ENCODE measurements around the gene ANKRD11.
"Not testable (repeated sequence)": the region's sequence is repeated elsewhere in the genome, so short reads cannot be mapped to it uniquely, and the experiment has no call there.

ANKRD11 gene

DNA sequence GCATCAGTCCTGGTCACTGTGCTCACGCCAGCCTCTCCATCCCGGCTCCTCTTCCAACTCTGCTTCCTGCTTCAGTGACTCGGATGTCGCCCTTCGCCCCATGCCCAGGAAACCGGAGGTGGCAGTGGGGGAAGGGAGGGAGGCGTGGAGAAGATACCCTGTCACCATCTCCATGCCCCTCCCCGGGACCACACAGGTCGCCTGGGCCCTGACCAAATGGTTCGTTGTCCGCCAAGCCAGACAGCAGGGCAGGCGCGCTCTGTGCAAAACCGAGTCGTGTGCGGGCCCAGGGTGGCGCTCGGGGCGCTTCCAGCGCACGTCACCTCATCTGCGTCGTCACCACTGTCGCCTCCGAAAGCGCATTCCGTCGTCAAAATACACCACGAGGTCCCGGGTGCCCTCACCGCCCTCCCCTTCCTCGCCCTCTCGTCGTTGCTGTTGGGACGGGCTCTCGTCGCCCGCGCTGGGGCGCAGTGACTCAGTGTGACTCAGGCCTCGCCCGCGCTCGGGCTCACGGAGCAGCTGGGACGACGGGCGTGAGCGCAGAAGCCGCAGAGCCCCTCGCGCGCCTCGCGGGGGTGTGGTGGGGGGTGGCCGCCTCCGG is 233.6 kb downstream of the ANKRD11 start:
- DNase-seq = peak; percentile 49

DNA sequence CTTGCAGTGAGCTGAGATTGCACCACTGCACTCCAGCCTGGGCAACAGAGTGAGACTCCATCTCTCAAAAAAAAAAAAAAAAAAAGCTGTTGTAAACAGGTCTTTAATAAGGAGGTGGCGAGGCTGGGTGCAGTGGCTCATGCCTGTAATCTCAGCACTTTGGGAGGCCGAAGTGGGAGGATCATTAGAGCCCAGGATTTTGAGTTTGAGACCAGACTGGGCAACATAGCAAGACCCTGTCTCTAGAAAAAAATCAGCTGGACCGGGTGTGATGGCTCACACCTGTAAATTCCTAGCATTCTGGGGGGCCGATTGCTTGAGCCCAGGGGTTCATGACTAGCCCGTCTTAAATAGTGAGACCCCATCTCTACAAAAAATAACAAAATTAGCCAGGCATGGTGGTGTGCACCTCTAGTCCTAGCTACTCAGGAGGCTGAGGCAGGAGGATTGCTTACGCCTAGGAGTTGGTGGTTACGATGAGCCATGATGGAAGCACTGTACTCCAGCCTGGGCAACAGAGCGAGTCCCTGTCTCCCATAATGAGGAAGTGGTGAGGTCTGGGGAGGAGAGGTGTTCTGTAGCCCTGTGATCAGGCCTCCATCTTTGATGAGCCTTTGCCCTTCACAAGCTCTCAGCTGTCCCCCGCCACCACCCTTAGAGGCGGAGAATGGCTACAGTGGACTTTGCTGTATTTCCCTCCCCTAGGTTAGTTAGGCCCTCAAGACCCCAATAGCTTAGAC is 236.6 kb downstream of the ANKRD11 start:
- no peak for DNase-seq

DNA sequence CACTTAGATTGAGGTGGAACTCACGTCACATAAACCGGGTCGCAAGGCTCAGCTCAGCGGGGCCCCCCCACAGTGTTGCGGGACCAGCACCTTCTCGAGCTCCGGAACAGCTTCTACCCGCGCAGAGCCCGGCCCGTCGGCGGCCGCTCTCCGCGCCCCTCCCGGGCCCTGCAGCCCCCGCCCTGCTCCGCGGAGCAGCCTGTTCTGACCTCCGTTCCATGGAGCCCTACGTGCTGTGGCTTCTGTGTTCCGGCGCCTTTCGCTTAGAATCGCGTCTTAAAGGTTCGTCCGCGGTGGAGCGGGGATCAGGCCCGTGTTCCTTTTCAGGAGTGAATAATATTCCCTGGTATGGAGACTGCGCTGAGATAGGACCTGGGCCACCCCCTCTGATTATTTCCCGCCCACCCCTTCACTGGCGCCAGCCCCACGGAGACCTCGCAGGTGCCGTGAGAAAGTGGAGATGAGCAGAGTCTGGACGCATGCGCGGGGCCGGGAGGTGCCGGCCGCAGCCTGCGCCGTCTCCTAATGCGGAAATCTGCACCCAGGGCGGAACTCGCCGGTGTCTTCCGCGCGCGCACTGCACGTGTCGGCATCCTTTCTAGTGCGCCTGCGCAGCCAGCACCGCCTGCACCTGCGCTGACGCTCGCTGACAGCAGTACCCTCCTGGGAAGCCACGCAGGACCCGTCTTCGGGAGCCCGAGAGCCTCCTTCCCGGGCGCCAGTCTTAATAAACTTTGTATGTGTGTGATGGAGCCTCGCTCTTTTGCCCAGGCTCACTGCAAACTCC is 242.0 kb downstream of the ANKRD11 start:
- no peak for DNase-seq

DNA sequence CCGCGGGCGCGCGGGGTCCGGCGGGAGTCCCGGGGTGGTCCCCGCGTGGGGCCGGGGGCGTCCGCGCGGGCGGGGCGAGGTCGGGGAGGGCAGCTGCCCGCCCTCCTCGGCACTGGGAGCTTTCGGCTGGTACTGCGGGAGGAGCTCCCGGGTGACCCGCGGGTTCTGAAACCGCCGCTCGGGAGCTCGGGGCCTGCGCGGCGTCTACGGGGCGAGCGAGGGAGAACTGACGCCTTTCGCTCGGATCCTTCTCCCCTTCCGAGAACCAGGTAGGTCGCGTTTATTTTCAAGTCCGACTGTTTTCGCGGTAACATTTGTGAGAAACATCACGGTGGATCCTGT is 242.7 kb downstream of the ANKRD11 start:
- DNase-seq = not testable (repeated sequence)

DNA sequence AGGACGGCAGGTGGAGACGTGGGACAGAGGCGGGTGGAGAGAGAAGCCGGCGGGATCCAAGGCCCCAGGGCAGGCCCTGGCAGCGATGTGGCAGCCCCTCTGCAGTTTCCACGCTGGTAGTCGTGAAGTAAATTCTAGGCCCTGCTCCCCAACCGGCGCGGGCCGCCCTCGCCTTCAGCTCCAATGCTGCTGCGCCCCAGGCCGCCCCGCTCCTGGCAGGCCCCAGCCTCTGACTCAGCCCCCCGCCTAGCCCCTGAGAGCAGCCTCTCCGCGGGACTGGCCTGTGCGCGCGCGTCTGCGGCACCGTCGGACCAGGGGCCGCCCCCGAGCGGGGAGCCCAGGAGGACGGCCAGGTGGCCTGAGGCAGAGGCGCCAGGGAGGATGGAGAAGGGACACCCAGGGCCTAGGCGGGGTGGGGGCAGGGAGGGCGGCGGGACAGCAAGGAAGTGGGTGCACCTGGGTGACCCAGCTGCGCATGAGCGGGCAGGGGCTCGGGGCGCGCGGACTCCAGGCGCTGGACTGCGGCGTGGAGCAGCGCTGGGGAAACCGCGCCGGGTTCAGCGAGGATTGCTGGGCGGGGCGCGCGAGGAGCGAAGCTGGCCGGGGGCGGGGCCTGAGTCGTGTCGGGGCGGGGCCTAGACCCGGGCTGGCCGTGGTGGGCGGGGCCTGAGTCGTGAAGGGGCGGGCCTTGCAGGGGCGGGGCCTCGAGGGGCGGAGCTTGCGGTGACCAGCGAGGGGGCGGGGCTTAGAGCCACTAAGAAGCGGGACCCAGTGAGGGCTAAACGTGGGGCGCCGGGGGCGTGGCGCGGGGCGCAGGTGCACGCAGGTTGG is 243.2 kb downstream of the ANKRD11 start:
- DNase-seq = peak; percentile 73

DNA sequence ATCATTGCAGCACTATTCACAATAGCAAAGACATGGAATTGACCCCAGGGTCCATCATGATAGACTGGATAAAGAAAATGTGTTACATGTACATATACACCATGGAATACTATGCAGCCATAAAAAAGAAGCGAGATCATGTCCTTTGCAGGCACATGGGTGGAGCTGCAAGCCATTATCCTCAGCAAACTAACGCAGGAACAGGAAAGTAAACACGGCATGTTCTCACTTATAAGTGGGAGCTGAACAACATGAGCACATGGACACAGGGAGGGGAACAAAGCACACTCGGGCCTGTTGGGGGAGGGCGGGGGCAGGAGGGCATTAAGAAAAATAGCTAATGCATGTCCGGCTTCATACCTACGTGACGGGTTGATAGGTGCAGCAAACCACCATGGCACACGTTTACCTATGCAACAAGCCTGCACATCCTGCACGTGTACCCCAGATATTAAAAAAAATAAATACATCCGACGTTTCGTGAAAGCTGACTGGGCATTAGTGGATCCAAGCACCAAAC is 243.9 kb downstream of the ANKRD11 start:
- DNase-seq = no peak

DNA sequence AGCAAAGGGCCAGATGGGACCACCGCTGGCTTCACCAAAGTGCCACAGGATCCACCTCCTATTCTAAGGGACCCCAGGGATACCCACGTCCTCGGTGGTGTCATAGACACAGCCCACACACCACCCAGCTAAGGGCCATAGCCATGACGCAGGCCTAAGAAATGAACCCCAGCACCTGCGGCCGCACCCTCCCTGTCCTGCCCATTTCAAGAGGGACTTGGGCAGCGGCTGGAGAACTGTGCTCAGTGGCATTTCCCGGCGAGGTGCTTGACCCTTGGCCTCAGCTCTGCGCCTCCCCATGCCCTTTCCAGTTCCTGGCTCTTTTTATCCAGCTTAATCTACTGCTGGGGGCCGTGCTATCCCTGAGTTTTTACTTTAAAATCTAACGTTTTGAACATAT is 245.6 kb downstream of the ANKRD11 start:
- DNase-seq = no peak

DNA sequence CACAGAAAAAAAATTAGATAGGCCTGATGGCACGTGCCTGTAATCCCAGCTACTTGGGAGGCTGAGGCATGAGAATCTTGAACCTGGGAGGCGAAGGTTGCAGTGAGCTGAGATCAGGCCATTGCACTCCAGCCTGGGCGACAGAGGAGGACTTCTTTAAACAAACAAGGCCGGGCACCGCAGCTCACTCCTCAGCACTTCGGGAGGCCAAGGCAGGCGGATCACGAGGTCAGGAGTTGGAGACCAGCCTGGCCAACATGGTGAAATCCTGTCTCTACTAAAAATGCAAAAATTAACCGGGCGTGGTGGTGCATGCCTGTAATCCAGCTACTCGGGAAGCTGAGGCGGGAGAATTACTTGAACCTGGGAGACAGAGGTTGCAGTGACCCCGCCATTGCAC is 246.1 kb downstream of the ANKRD11 start:
- not testable (repeated sequence) for DNase-seq

DNA sequence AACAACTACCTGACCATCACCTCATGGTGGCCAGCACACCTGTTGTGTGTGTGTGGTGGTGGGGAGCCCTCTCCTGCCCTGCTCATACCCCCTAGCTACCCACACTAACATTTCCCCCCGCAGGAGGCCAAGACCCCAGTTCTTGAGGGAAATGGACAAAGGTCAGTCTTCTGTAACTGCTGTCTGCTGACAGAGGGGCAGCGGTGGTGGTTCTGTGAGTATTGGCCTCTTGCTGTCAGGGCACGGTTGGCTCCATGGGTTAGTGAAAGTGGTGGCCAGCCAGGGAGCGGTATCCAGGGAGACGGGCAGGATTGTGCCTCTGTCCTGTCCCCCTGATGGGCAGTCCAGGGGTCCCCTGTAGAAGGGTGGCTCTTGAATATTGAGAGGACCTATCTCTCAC is 246.7 kb downstream of the ANKRD11 start:
- no peak for DNase-seq

DNA sequence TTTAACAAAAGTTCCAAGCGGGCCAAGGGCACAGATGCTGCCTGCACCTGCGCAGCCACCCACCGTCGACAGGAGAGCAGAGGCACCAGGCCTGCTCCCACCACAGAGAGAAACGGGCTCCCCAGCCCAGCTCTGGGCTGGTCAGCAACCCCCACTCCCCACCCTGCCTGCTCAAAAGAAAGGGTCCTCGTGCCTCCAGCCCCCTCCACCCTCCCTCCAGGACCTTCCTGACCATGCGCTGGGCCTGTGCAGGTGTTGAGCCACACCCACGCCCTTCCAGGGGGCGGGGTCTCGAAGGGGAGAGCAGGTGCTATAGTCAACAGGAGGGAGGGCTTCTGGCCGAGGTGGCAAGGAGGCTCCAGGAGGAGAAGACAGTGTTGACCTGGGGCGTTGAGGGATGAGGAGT is 247.6 kb downstream of the ANKRD11 start:
- no peak for DNase-seq

DNA sequence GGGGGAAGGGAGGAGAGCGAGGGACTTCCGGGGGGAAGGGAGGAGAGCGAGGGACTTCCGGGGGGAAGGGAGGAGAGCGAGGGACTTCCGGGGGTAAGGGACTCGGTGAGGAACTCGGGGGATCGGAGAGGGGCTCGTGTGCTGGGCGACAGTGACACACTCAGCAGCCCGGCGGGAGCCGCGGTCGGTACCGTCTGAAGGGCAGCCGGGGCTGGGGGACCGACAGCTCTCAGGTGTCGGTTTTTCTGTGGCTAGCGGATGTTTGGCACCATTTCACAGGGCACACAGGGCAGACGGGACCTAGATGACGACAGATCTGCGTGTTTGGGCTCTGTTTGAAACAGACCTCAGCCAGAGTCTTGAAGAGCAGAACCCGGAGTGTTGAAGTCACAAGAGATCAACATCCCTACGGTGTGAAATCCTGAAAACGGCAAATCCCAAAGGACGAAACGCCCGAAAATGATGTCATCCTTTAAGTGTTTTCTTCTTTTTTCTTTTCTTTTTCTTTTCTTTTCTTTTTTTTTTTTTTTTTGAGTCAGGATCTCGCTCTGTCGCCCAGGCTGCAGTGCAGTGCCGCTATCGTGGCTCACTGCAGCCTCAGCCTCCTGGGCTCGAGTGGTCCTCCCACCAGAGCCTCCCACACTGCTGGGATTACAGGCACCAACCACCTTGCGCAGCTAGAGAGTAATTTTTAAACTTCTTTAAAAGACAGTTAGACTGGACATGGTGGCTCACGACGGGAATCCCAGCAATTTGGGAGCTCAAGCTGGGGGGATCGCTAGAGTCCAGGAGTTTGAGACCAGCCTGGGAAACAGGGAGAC is 249.0 kb downstream of the ANKRD11 start:
- peak; percentile 77 for DNase-seq

DNA sequence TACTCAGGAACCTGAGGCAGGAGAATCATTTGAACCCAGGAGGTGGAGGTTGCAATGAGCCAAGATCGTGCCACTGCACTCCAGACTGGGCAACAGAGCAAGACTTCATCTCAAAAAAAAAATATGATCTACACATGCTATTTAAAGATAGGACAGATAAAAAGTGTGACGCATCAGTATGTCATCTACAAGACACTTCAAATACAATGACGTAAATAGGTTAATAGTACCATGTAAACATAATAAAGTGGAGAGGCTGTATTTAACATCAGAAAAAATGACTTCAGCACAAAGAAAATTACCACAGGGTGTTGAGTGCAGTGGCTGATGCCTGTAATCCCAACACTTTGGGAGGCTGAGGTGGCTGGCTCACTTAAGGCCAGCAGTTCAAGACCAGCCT is 252.6 kb downstream of the ANKRD11 start:
- DNase-seq = no peak

DNA sequence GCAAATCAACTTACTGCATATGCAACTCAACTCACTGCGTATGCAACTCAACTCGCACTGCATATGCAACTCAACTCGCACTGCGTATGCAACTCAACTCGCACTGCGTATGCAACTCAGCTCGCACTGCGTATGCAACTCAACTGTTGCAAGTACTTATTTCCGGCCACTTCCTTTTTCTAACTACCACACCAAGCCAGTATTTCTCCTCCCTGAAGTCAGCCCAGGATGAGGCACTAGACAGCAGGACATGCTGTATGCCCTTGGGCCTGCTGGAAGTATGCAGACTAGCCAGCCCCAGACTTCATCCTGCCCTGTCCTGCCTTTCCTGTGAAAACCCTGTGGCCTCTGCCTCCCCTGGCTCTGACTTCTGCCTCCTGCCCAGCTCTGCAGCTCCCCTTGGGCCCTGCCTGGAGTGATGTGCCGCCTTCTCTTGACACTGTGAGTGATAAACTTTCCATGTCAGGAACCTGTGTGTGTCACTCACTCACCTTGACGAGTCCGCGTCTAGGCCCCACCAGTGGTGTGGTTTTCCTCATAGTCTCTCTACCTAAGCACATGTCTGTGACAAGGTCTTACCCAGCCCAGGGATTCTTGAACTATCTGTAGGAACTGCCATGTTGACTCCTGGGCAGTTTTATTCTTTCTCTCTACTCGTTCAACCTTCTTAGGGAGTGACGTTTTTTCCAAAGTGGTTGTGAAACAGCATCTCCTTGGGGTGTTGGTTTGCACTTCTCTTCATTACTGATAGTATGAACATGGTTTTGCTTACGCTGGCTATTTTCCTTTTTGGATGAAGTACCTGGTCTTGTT is 256.5 kb downstream of the ANKRD11 start:
- DNase-seq = no peak

DNA sequence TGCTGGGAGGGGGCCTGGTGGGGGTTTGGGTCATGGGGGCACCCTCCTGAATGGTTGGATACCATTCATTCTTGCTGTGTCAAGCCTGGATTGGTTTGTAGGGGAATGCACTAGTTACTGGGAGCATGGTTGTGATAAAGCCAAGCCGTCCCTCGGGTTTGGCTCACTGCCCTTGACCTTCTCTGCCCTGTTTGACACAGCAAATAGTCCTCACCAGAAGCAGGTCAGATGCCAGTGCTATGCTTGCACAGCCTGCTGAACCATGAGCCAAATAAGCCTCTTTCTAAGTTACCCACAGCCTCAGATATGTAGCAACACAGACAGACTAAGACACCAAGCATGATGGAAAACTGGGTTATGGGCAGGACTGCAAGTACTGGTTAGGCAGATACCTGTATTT is 258.3 kb downstream of the ANKRD11 start:
- no peak for DNase-seq

DNA sequence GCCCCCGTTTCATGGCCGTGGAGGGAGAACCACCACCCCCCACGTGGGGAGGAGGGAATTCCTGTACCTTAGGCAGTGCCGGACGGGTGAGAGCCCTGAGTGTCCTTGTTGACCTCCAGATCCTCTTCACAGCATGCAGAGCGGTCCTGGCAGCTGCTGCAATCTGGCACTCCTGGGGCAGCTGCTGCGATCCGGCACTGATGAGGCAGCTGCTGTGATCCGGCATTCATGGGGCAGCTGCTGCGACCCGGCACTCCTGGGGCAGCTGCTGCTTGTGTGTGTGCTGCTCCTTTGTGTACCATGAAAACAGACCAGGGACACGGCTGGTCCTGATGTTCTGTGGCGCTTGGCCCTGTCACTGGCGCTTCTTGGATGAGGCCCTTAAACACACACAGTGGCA is 260.1 kb downstream of the ANKRD11 start:
- no peak for DNase-seq

DNA sequence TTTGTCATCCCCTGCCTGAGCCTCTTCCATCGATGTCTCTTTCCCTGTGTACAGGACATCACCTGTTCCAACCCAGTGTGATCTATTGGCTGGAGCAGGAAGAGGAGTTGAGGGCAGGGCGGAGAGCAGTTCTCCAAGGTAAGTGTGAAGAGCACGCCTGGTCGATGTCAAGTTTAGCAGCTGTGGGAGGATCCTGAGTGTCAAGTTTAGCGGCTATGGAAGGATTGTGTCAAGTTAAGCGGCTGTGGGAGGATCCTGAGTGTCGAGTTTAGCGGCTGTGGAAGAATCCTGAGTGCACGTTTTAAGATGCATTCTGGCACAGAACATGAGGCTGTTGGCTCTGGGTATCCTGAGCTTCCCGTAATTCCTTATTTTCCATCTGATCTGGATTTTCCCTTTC is 265.7 kb downstream of the ANKRD11 start:
- DNase-seq = no peak

DNA sequence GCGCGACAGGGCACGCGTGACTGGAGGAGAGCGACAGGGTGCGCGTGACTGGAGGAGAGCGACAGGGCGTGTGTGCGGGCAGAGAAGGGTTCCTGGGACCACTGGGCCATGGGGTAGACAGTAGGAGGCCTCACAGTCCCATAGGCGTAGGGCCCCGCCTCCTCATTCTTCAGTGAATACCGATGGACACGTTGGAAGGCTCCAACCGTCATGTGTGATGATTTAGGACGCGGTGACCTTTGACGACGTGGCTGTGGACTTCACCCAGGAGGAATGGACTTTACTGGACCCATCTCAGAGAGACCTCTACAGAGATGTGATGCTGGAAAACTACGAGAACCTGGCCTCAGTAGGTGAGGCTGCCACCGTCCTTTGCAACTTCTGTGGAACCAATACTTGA is 267.4 kb downstream of the ANKRD11 start:
- no peak for DNase-seq

DNA sequence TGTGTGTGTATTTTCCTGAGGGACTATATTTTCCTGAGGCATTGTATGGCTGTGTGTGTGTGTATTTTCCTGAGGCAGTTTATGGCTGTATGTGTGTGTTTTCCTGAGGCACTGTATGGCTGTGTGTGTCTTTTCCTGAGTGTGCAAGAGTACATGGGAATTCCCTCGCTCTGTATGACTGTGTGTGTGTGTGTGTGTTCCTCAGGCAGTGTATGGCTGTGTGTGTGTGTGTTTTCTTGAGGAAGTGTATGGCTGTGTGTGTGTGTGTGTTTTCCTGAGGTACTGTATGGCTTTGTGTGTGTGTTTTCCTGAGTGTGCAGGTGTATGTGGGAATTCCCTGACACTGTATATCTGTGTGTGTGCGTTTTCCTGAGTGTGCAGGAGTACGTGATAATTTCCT is 268.8 kb downstream of the ANKRD11 start:
- DNase-seq = no peak

DNA sequence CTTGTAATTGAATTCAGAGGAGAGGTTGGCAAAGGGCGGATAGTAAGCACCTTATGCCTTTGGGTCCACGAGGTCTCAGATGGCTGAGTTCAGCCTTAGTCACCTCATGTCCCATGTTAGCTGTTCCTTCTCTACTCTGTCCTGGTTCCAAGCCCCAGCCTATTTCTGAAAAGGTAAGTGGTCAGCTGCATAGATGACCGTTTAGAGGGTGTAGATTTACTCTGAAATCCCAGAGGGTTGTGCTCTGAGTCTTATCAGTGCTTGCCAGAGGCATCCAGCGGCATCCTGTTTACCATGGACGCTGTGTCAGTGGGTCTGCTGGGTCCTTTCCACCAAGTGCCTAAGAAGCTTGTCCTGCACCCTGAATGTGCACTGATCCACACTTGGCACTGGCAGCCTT is 271.0 kb downstream of the ANKRD11 start:
- DNase-seq = no peak
